Cardiac fibroblast (primary cell): ENCODE measurements around the gene ASRGL1.
A peak's percentile ranks its signal among the peaks of the same experiment; 100 is the strongest.

Experiments
- DNase-seq, 2 donors: peaks; one replicate each; pipeline versions ENCODE4 v3.0.0 to v3.0.0-alpha.2; 2010; ENCODE audit warnings: low read depth in 2 of 2
- H3K4me3 ChIP-seq, 2 donors: replicated peaks in 1 of 2; 1 replicate in 1 of 2; 2 replicates in 1 of 2; pipeline ENCODE4 v1.5.1; 2011; ENCODE audit warnings: low read depth in 2 of 2, low read length in 2 of 2, mild to moderate bottlenecking in 2 of 2, moderate library complexity in 1 of 2
- TF ChIP-seq, protein P1 (sequence below): IDR thresholded peaks from one replicate; pipeline ENCODE4 v1.5.1; 2011; ENCODE audit warnings: low read depth, mild to moderate bottlenecking, low read length, inconsistent platforms

Gene ASRGL1

GRCh38 chr11:62388999-62389398 is 51.8 kb downstream of the ASRGL1 start:
- no peak for DNase-seq
- H3K4me3 ChIP-seq: no peak overlapping the region
- TF ChIP-seq, protein P1, sequence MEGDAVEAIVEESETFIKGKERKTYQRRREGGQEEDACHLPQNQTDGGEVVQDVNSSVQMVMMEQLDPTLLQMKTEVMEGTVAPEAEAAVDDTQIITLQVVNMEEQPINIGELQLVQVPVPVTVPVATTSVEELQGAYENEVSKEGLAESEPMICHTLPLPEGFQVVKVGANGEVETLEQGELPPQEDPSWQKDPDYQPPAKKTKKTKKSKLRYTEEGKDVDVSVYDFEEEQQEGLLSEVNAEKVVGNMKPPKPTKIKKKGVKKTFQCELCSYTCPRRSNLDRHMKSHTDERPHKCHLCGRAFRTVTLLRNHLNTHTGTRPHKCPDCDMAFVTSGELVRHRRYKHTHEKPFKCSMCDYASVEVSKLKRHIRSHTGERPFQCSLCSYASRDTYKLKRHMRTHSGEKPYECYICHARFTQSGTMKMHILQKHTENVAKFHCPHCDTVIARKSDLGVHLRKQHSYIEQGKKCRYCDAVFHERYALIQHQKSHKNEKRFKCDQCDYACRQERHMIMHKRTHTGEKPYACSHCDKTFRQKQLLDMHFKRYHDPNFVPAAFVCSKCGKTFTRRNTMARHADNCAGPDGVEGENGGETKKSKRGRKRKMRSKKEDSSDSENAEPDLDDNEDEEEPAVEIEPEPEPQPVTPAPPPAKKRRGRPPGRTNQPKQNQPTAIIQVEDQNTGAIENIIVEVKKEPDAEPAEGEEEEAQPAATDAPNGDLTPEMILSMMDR: no peak

- no peak for DNase-seq
- H3K4me3 ChIP-seq: no peak overlapping the region
- TF ChIP-seq, protein P1: no peak
Observed at GRCh38 chr11:62390237-62390636, 53.0 kb downstream of the ASRGL1 start.

- TF ChIP-seq, protein P1: no peak
- peak in 1 of 2 donors; percentile 12 for DNase-seq
- no peak overlapping the region for H3K4me3 ChIP-seq
Observed at GRCh38 chr11:62390722-62391121, 53.5 kb downstream of the ASRGL1 start.

DNA sequence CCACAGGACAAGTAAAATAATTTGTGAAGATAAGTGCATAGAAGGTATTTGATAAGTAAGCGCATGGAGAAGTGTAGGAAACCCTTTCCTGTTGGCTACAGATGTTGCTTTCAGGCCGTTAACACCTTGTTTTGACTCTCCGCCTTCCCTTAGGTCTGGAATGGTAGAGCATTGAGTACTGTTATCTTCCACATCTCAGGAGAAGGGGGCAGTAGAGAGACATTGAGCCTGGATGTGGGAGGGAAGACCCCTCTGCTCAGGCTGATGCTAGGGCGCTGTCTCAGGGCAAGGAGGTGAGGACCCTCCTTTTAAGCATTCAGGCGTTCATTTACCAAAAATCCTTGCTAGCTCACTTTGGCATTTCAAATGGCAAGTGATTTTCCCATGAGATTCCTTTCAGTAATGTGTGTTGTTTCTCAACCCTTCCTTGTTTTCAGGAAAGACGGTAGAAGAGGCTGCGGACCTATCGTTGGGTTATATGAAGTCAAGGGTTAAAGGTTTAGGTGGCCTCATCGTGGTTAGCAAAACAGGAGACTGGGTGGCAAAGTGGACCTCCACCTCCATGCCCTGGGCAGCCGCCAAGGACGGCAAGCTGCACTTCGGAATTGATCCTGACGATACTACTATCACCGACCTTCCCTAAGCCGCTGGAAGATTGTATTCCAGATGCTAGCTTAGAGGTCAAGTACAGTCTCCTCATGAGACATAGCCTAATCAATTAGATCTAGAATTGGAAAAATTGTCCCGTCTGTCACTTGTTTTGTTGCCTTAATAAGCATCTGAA is 54.6 kb downstream of the ASRGL1 start:
- H3K4me3 ChIP-seq: no peak overlapping the region
- DNase-seq: no peak
- TF ChIP-seq, protein P1: no peak

DNA sequence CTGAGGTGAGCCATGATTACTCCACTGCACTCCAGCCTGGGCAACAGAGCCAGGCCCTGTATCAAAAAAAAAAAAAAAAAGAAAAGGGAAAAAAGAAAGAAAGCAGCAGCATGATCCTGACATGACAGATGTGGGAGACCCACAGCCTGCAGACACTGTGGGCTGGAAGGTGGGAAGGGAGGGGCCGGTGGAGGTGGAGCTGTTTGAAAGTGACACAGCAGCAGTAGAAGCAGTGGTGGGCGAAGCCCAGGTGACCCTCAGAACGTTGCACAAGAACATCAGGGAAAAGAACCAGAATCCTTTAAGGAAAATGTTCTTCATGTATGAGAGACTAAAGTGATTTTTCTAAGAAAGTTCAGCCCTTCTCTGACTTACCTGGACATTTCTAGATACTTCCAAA is 55.3 kb downstream of the ASRGL1 start:
- DNase-seq: no peak
- TF ChIP-seq, protein P1: no peak

GRCh38 chr11:62393061-62393611 is 55.9 kb downstream of the ASRGL1 start:
- TF ChIP-seq, protein P1: peak; percentile 12
- no peak overlapping the region for H3K4me3 ChIP-seq
- DNase-seq: no peak

More for the DNA sequence above, 55.3 kb downstream of the ASRGL1 start:
- H3K4me3 ChIP-seq: no peak overlapping the region
